LNCaP clone FGC (cell line): ENCODE measurements around the gene FOXK2.
A peak's percentile ranks its signal among the peaks of the same experiment; 100 is the strongest.

Source experiments
- DNase-seq: peaks from one replicate; pipeline ENCODE4 v3.0.0-alpha.2; 2011; ENCODE audit warnings: low read depth
- H3K4me3 ChIP-seq: 2 replicates; pipeline ENCODE4 v1.5.1; 2011; ENCODE audit warnings: mild to moderate bottlenecking, low read depth, low read length, control low read depth
- CTCF ChIP-seq: IDR thresholded peaks from 2 replicates; pipeline ENCODE4 v1.5.1; 2012; ENCODE audit warnings: mild to moderate bottlenecking; ENCODE audit not compliant: control insufficient read depth, insufficient read depth; ENCODE audit errors: extremely low read depth

The FOXK2 gene

GRCh38 chr17:82592767-82593589 lies 73.4 kb downstream of the FOXK2 start:
- DNase-seq, result peak; percentile 70
- TF ChIP-seq CTCF, result no peak

GRCh38 chr17:82593590-82594087 lies 74.1 kb downstream of the FOXK2 start:
- TF ChIP-seq CTCF, result no peak
- H3K4me3 ChIP-seq, result peak overlapping the region; percentile 74
- no peak for DNase-seq

More at GRCh38 chr17:82592767-82593589, 73.4 kb downstream of the FOXK2 start:
- peak overlapping the region; percentile 74 for H3K4me3 ChIP-seq

GRCh38 chr17:82594571-82594970 lies 75.0 kb downstream of the FOXK2 start:
- no peak for TF ChIP-seq CTCF
- DNase-seq, result no peak
- no peak overlapping the region for H3K4me3 ChIP-seq

GRCh38 chr17:82595893-82596292 lies 76.4 kb downstream of the FOXK2 start:
- no peak for TF ChIP-seq CTCF
- H3K4me3 ChIP-seq, result no peak overlapping the region
- no peak for DNase-seq

- H3K4me3 ChIP-seq, result no peak overlapping the region
- no peak for DNase-seq
- TF ChIP-seq CTCF, result no peak
Observed at GRCh38 chr17:82596296-82596695, 76.8 kb downstream of the FOXK2 start.

- TF ChIP-seq CTCF, result no peak
- no peak for DNase-seq
- H3K4me3 ChIP-seq, result no peak overlapping the region
Observed at GRCh38 chr17:82596837-82597672, 77.5 kb downstream of the FOXK2 start.
